ENCODE data around the gene TUBB.

TUBB gene

DNA sequence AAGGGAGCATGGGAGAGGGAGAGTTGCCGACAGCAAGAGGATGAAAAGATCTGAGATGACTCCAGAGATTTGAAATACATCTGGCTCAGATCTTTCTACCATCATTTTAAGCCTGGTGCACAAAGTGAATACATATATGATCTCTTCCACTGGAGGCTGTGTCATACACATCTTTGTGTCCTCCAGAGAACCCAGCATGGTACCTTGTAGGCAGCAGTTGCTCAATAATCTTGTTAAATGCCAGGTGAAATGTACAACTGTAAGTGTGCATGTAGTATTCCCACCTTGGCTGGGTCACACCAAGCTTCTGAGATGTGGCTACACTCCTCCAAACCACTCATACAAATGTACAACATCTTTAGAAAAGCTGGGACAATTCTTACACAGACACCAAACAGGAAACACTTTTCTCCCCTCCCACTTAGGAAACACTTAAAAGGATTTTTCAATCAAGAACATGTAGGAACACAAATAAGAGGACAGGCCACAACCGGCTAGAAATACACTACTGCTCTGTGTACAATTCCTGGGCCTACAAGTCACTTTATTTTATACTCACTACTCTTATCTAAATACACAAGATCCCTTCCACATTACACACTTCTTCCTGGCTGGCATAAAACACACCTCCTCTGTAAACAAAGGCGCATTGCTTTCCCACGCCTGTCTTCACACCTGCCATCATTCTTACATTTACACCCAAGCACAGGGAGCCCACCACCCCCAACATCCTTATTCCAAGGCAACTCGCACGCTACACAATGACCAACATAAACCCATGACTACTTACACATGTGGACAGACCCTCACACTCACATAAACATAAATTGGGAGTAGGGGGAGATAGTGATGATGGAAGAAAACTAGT is 28.0 kb downstream of the TUBB start:
- TF ChIP-seq TOX (CRISPR knock-in tag; IDR thresholded peaks at IDR 0.05; ENCODE audit: borderline replicate concordance) (no peak), ISL1 (CRISPR knock-in tag; IDR thresholded peaks at IDR 0.05) (no peak), CSDC2 (CRISPR knock-in tag; IDR thresholded peaks at IDR 0.05) (no peak)
- TF ChIP-seq, protein P1, sequence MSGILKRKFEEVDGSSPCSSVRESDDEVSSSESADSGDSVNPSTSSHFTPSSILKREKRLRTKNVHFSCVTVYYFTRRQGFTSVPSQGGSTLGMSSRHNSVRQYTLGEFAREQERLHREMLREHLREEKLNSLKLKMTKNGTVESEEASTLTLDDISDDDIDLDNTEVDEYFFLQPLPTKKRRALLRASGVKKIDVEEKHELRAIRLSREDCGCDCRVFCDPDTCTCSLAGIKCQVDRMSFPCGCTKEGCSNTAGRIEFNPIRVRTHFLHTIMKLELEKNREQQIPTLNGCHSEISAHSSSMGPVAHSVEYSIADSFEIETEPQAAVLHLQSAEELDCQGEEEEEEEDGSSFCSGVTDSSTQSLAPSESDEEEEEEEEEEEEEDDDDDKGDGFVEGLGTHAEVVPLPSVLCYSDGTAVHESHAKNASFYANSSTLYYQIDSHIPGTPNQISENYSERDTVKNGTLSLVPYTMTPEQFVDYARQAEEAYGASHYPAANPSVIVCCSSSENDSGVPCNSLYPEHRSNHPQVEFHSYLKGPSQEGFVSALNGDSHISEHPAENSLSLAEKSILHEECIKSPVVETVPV (CRISPR knock-in tag; IDR thresholded peaks at IDR 0.05): no peak
- TF ChIP-seq, protein P2, sequence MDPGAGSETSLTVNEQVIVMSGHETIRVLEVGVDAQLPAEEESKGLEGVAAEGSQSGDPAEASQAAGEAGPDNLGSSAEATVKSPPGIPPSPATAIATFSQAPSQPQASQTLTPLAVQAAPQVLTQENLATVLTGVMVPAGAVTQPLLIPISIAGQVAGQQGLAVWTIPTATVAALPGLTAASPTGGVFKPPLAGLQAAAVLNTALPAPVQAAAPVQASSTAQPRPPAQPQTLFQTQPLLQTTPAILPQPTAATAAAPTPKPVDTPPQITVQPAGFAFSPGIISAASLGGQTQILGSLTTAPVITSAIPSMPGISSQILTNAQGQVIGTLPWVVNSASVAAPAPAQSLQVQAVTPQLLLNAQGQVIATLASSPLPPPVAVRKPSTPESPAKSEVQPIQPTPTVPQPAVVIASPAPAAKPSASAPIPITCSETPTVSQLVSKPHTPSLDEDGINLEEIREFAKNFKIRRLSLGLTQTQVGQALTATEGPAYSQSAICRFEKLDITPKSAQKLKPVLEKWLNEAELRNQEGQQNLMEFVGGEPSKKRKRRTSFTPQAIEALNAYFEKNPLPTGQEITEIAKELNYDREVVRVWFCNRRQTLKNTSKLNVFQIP (CRISPR knock-in tag; IDR thresholded peaks at IDR 0.05; ENCODE audit: borderline replicate concordance, low read depth): no peak
- no peak for ATAC-seq

DNA sequence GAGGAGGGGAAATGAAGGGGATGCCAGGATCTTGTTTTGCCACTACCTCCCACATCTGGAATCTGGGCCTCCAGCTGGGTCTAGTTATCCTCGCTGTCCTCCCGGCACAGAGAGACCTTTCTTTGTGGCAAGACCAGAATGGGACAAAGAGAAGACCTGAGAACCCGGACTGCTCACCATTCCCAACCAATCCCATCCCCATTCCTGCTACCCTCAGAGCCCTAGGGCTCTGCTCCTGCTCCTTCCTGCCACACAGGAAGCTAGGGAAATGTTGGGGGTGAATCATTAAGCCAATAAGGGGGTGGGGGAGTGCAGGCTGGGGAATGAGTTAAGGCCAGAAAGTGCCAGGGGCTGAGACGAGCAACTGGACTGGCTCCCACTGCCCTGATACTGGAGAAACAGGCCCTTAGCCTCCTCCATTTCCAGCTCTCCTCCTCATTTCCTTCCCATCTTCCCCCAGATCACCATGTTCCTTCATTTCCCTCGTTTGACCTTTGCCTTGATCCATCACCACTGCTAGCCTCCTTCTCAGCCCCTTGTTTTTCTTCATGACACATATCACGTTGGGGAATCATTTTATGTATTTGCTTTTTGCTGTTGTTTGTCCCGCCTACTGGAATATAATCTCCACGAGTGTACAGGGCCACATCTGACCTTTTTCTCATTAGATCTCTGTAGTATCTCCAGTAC is 28.8 kb downstream of the TUBB start:
- TF ChIP-seq ZFP3 (CRISPR knock-in tag; IDR thresholded peaks at IDR 0.05) (no peak), ZFP30 (CRISPR knock-in tag; IDR thresholded peaks at IDR 0.05) (no peak), RARB (CRISPR knock-in tag; IDR thresholded peaks at IDR 0.05) (no peak), ZNF565 (CRISPR knock-in tag; conservative IDR thresholded peaks at IDR 0.05; ENCODE audit: low read depth) (no peak), ZNF70 (CRISPR knock-in tag; IDR thresholded peaks at IDR 0.05) (no peak), CSDC2 (CRISPR knock-in tag; IDR thresholded peaks at IDR 0.05) (no peak), OSR1 (CRISPR knock-in tag; IDR thresholded peaks at IDR 0.05) (no peak), BACH2 (CRISPR knock-in tag; IDR thresholded peaks at IDR 0.05; ENCODE audit: borderline replicate concordance) (no peak), ESRRG (CRISPR knock-in tag; IDR thresholded peaks at IDR 0.05) (no peak), ARNTL (CRISPR knock-in tag; IDR thresholded peaks at IDR 0.05; ENCODE audit: borderline replicate concordance, low read depth) (no peak), ZNF8 (CRISPR knock-in tag; IDR thresholded peaks at IDR 0.05) (no peak), TOX (CRISPR knock-in tag; IDR thresholded peaks at IDR 0.05; ENCODE audit: borderline replicate concordance) (no peak)
- TF ChIP-seq, protein P3, sequence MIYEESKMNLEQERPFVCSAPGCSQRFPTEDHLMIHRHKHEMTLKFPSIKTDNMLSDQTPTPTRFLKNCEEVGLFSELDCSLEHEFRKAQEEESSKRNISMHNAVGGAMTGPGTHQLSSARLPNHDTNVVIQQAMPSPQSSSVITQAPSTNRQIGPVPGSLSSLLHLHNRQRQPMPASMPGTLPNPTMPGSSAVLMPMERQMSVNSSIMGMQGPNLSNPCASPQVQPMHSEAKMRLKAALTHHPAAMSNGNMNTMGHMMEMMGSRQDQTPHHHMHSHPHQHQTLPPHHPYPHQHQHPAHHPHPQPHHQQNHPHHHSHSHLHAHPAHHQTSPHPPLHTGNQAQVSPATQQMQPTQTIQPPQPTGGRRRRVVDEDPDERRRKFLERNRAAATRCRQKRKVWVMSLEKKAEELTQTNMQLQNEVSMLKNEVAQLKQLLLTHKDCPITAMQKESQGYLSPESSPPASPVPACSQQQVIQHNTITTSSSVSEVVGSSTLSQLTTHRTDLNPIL (CRISPR knock-in tag; IDR thresholded peaks at IDR 0.05; ENCODE audit: low read depth): no peak
- TF ChIP-seq, protein P1 (CRISPR knock-in tag; IDR thresholded peaks at IDR 0.05): no peak
- TF ChIP-seq, protein P2 (CRISPR knock-in tag; IDR thresholded peaks at IDR 0.05; ENCODE audit: borderline replicate concordance, low read depth): no peak
- TF ChIP-seq, protein P4, sequence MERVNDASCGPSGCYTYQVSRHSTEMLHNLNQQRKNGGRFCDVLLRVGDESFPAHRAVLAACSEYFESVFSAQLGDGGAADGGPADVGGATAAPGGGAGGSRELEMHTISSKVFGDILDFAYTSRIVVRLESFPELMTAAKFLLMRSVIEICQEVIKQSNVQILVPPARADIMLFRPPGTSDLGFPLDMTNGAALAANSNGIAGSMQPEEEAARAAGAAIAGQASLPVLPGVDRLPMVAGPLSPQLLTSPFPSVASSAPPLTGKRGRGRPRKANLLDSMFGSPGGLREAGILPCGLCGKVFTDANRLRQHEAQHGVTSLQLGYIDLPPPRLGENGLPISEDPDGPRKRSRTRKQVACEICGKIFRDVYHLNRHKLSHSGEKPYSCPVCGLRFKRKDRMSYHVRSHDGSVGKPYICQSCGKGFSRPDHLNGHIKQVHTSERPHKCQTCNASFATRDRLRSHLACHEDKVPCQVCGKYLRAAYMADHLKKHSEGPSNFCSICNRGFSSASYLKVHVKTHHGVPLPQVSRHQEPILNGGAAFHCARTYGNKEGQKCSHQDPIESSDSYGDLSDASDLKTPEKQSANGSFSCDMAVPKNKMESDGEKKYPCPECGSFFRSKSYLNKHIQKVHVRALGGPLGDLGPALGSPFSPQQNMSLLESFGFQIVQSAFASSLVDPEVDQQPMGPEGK (CRISPR knock-in tag; IDR thresholded peaks at IDR 0.05; ENCODE audit: borderline replicate concordance): no peak
- ATAC-seq: no peak
